Effector memory CD8-positive, alpha-beta T cell (primary cell): ENCODE data around the gene UGT1A1.
"Not testable (repeated sequence)": the region's sequence is repeated elsewhere in the genome, so short reads cannot be mapped to it uniquely, and the experiment has no call there.

Experiments
- ATAC-seq: fragments of 150-1000 bp; cut with Tn5 transposase; replicated peaks from 2 replicates; pipeline ENCODE4 v1.10.0; 2021; ENCODE audit warnings: mild to moderate bottlenecking, moderate library complexity
- DNase-seq, 3 experiments: peaks; one replicate each; pipeline ENCODE4 v3.0.0; 2021
- H3K27ac Mint-ChIP-seq, 2 donors: one replicate each; pipeline ENCODE4 v1.8.0; 2022; ENCODE audit warnings: mild to moderate bottlenecking in 2 of 2, mixed read lengths in 2 of 2, moderate library complexity in 2 of 2
- H3K27me3 Mint-ChIP-seq, 2 donors: one replicate each; pipeline ENCODE4 v1.8.0; 2022; ENCODE audit warnings: mixed read lengths in 2 of 2
- H3K36me3 Mint-ChIP-seq: one replicate; pipeline ENCODE4 v1.8.0; 2022; ENCODE audit warnings: mild to moderate bottlenecking, moderate library complexity, mixed read lengths; ENCODE audit not compliant: insufficient read depth
- H3K4me1 Mint-ChIP-seq, 2 donors: one replicate each; pipeline ENCODE4 v1.8.0; 2022; ENCODE audit warnings: low read depth in 2 of 2, mixed read lengths in 2 of 2
- H3K4me3 Mint-ChIP-seq, 2 donors: one replicate each; pipeline ENCODE4 v1.8.0; 2022; ENCODE audit warnings: mild to moderate bottlenecking in 2 of 2, mixed read lengths in 2 of 2, moderate library complexity in 2 of 2
- H3K9me3 Mint-ChIP-seq, 2 donors: one replicate each; pipeline ENCODE4 v1.8.0; 2022; ENCODE audit warnings: mixed read lengths in 2 of 2

UGT1A1 gene

GRCh38 chr2:233746475-233747282 is 13.4 kb upstream of the UGT1A1 start:
- H3K9me3 Mint-ChIP-seq, result peaks cover 0 to 5% of the 10 kb centered on the region in 2 donors
- H3K27me3 Mint-ChIP-seq, result peaks cover 40 to 67% of the 10 kb centered on the region in 2 donors
- no peaks in the 10 kb centered on the region for H3K36me3 Mint-ChIP-seq
- no peak overlapping the region for H3K27ac Mint-ChIP-seq
- DNase-seq (no peak), ATAC-seq (no peak)
- no peak overlapping the region for H3K4me3 Mint-ChIP-seq
- no peaks in the 10 kb centered on the region for H3K4me1 Mint-ChIP-seq

- DNase-seq (no peak), ATAC-seq (no peak)
- H3K4me1 Mint-ChIP-seq, result no peaks in the 10 kb centered on the region
- peaks cover 0 to 5% of the 10 kb centered on the region in 2 donors for H3K9me3 Mint-ChIP-seq
- H3K36me3 Mint-ChIP-seq, result no peaks in the 10 kb centered on the region
- H3K27me3 Mint-ChIP-seq, result peaks cover 40 to 72% of the 10 kb centered on the region in 2 donors
- H3K27ac Mint-ChIP-seq, result no peak overlapping the region
- no peak overlapping the region for H3K4me3 Mint-ChIP-seq
These were observed 12.9 kb upstream of the UGT1A1 start for GRCh38 chr2:233747283-233747544.

- peaks cover 40 to 94% of the 10 kb centered on the region in 2 donors for H3K27me3 Mint-ChIP-seq
- not testable (repeated sequence) for H3K4me3 Mint-ChIP-seq, H3K27ac Mint-ChIP-seq, H3K4me1 Mint-ChIP-seq, DNase-seq, H3K36me3 Mint-ChIP-seq, ATAC-seq, H3K9me3 Mint-ChIP-seq
These were observed 9.4 kb upstream of the UGT1A1 start for GRCh38 chr2:233750689-233751088.

- H3K4me3 Mint-ChIP-seq, H3K9me3 Mint-ChIP-seq, H3K27ac Mint-ChIP-seq, H3K36me3 Mint-ChIP-seq, DNase-seq, ATAC-seq, H3K4me1 Mint-ChIP-seq: not testable (repeated sequence)
- H3K27me3 Mint-ChIP-seq, result peaks cover 37 to 87% of the 10 kb centered on the region in 2 donors
These were observed 8.7 kb upstream of the UGT1A1 start for GRCh38 chr2:233751212-233752009.

- no peak for ATAC-seq
- Mint-ChIP-seq H3K4me3 (no peak overlapping the region), H3K9me3 (peaks cover 0 to 3% of the 10 kb centered on the region in 2 donors), H3K4me1 (no peaks in the 10 kb centered on the region), H3K27ac (no peak overlapping the region), H3K36me3 (no peaks in the 10 kb centered on the region), H3K27me3 (peaks cover 17 to 60% of the 10 kb centered on the region in 2 donors)
- no peak for DNase-seq
These were observed 5.0 kb upstream of the UGT1A1 start for GRCh38 chr2:233754872-233755611.

- DNase-seq (no peak), ATAC-seq (no peak)
- H3K9me3 Mint-ChIP-seq, result no peaks in the 10 kb centered on the region
- H3K36me3 Mint-ChIP-seq, result no peaks in the 10 kb centered on the region
- H3K27me3 Mint-ChIP-seq, result peaks cover 14 to 57% of the 10 kb centered on the region in 2 donors
- no peak overlapping the region for H3K27ac Mint-ChIP-seq
- no peak overlapping the region for H3K4me3 Mint-ChIP-seq
- no peaks in the 10 kb centered on the region for H3K4me1 Mint-ChIP-seq
These were observed 3.5 kb upstream of the UGT1A1 start for GRCh38 chr2:233756429-233757081.

GRCh38 chr2:233758141-233758540 is 1.9 kb upstream of the UGT1A1 start:
- Mint-ChIP-seq H3K36me3 (no peaks in the 10 kb centered on the region), H3K27ac (no peak overlapping the region), H3K4me1 (no peaks in the 10 kb centered on the region), H3K9me3 (no peaks in the 10 kb centered on the region), H3K27me3 (peaks cover 13 to 46% of the 10 kb centered on the region in 2 donors), H3K4me3 (no peak overlapping the region)
- no peak for DNase-seq
- no peak for ATAC-seq

- DNase-seq (no peak), ATAC-seq (no peak)
- Mint-ChIP-seq H3K36me3 (no peaks in the 10 kb centered on the region), H3K4me1 (no peaks in the 10 kb centered on the region), H3K9me3 (no peaks in the 10 kb centered on the region), H3K4me3 (no peak overlapping the region), H3K27me3 (peaks cover 20 to 46% of the 10 kb centered on the region in 2 donors), H3K27ac (no peak overlapping the region)
These were observed 1.2 kb upstream of the UGT1A1 start for GRCh38 chr2:233758849-233759248.

GRCh38 chr2:233761040-233761769 is 1.1 kb downstream of the UGT1A1 start:
- Mint-ChIP-seq H3K27ac (no peak overlapping the region), H3K9me3 (peaks cover 0 to 2% of the 10 kb centered on the region in 2 donors), H3K27me3 (peaks cover 37 to 55% of the 10 kb centered on the region in 2 donors), H3K4me1 (no peaks in the 10 kb centered on the region), H3K36me3 (no peaks in the 10 kb centered on the region), H3K4me3 (no peak overlapping the region)
- DNase-seq (no peak), ATAC-seq (no peak)

- DNase-seq (no peak), ATAC-seq (no peak)
- H3K27me3 Mint-ChIP-seq, result peaks cover 50 to 61% of the 10 kb centered on the region in 2 donors
- peaks cover 0 to 2% of the 10 kb centered on the region in 2 donors for H3K9me3 Mint-ChIP-seq
- H3K4me1 Mint-ChIP-seq, result no peaks in the 10 kb centered on the region
- H3K36me3 Mint-ChIP-seq, result no peaks in the 10 kb centered on the region
- no peak overlapping the region for H3K27ac Mint-ChIP-seq
- no peak overlapping the region for H3K4me3 Mint-ChIP-seq
These were observed 4.2 kb downstream of the UGT1A1 start for GRCh38 chr2:233764264-233764663.

- no peak for ATAC-seq
- Mint-ChIP-seq H3K36me3 (no peaks in the 10 kb centered on the region), H3K27ac (no peak overlapping the region), H3K9me3 (peaks cover 0 to 2% of the 10 kb centered on the region in 2 donors), H3K27me3 (peaks cover 54 to 66% of the 10 kb centered on the region in 2 donors), H3K4me1 (no peaks in the 10 kb centered on the region), H3K4me3 (no peak overlapping the region)
- DNase-seq, result no peak
These were observed 4.7 kb downstream of the UGT1A1 start for GRCh38 chr2:233764761-233765160.

GRCh38 chr2:233766416-233766815 is 6.3 kb downstream of the UGT1A1 start:
- no peak for DNase-seq
- Mint-ChIP-seq H3K9me3 (peaks cover 0 to 2% of the 10 kb centered on the region in 2 donors), H3K4me1 (no peaks in the 10 kb centered on the region), H3K36me3 (no peaks in the 10 kb centered on the region), H3K27me3 (peaks cover 54 to 61% of the 10 kb centered on the region in 2 donors), H3K4me3 (no peak overlapping the region), H3K27ac (no peak overlapping the region)
- ATAC-seq, result no peak
